Breast epithelium (tissue), 3 donors: ENCODE data around the gene FOXD2.

ENCODE experiments used
- POLR2A ChIP-seq: fragments of 450-650 bp; IDR thresholded peaks from one replicate; pipeline ENCODE4 v1.6.1; 2016; ENCODE audit warnings: antibody characterized with exemption, mild to moderate bottlenecking, moderate library complexity
- POLR2AphosphoS5 ChIP-seq, 3 donors: sonication (generic); formaldehyde crosslinking; IDR thresholded peaks; one replicate each; pipeline ENCODE4 v1.6.1; 2017; ENCODE audit warnings: antibody characterized with exemption in 3 of 3
- TF ChIP-seq, protein P1 (sequence below), 3 donors: fragments of 450-650 bp; IDR thresholded peaks; one replicate each; pipeline ENCODE4 v1.5.1; 2016 to 2017; ENCODE audit warnings: antibody characterized with exemption in 3 of 3, mild to moderate bottlenecking in 3 of 3, moderate library complexity in 3 of 3

DNA sequence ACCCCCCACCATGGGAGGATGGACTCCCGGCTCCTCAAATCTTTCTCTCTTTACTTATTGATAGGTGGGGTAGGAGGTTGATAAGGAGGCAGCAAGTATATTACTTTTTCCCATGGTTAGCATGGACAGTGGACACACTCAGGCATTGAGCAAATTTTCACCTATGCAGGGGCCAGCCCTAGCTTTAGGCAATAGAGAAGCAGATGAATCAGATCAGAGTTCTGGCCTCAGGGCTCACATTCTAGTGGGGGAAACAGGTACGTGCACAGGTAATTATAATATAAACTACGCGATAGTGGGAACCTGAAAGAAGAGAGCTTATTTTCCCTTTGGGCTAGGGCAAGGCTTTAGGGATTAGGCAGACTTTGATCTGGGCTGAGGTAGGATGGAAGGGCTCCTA lies 35.3 kb upstream of the FOXD2 start:
- TF ChIP-seq, protein P1, sequence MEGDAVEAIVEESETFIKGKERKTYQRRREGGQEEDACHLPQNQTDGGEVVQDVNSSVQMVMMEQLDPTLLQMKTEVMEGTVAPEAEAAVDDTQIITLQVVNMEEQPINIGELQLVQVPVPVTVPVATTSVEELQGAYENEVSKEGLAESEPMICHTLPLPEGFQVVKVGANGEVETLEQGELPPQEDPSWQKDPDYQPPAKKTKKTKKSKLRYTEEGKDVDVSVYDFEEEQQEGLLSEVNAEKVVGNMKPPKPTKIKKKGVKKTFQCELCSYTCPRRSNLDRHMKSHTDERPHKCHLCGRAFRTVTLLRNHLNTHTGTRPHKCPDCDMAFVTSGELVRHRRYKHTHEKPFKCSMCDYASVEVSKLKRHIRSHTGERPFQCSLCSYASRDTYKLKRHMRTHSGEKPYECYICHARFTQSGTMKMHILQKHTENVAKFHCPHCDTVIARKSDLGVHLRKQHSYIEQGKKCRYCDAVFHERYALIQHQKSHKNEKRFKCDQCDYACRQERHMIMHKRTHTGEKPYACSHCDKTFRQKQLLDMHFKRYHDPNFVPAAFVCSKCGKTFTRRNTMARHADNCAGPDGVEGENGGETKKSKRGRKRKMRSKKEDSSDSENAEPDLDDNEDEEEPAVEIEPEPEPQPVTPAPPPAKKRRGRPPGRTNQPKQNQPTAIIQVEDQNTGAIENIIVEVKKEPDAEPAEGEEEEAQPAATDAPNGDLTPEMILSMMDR (IDR thresholded peaks at IDR 0.05): no peak
- no peak for TF ChIP-seq POLR2A
- no peak for TF ChIP-seq POLR2AphosphoS5 (IDR thresholded peaks at IDR 0.05)
